Hepatocyte (in vitro differentiated cells): Measurements from ENCODE around the gene RHOF. TPM values are rescaled to one million over a fixed set of nuclear protein-coding genes. Genes with fewer than 3 reads are reported as not detected.

Source experiments
- DNase-seq: peaks from one replicate; pipeline ENCODE4 v3.0.0-alpha.2; 2016; ENCODE audit warnings: low spot score
- H2AFZ ChIP-seq: fragments of 200-600 bp; sonication (generic); 2 replicates; pipeline ENCODE4 v1.6.0; 2016; ENCODE audit warnings: antibody characterized with exemption, mild to moderate bottlenecking
- H3K27ac ChIP-seq: fragments of 200-600 bp; sonication (generic); 2 replicates; pipeline ENCODE4 v1.5.1; 2016; ENCODE audit warnings: mild to moderate bottlenecking
- H3K27me3 ChIP-seq: fragments of 200-600 bp; sonication (generic); 2 replicates; pipeline ENCODE4 v1.6.1; 2016
- H3K36me3 ChIP-seq: fragments of 200-600 bp; sonication (generic); replicated peaks from 2 replicates; pipeline ENCODE4 v1.5.1; 2016; ENCODE audit warnings: low read depth; ENCODE audit not compliant: insufficient read depth
- H3K4me1 ChIP-seq: fragments of 200-600 bp; sonication (generic); 2 replicates; pipeline ENCODE4 v1.5.1; 2016; ENCODE audit warnings: mild to moderate bottlenecking, moderate library complexity; ENCODE audit not compliant: insufficient read depth
- H3K4me2 ChIP-seq: fragments of 200-600 bp; sonication (generic); 2 replicates; pipeline ENCODE4 v1.6.0; 2016
- H3K4me3 ChIP-seq: fragments of 200-600 bp; sonication (generic); 2 replicates; pipeline ENCODE4 v1.5.1; 2016; ENCODE audit warnings: mild to moderate bottlenecking
- H3K79me2 ChIP-seq: fragments of 200-600 bp; sonication (generic); 2 replicates; pipeline ENCODE4 v1.6.0; 2017; ENCODE audit warnings: mild to moderate bottlenecking
- H3K9me2 ChIP-seq: fragments of 200-600 bp; sonication (generic); replicated peaks from 2 replicates; pipeline ENCODE4 v1.6.0; 2017; ENCODE audit warnings: mild to moderate bottlenecking; ENCODE audit not compliant: insufficient read depth
- H3K9me3 ChIP-seq: fragments of 200-600 bp; sonication (generic); 2 replicates; pipeline ENCODE4 v1.5.1; 2016; ENCODE audit warnings: low read depth, mild to moderate bottlenecking
- H4K20me1 ChIP-seq: fragments of 200-600 bp; sonication (generic); 2 replicates; pipeline ENCODE4 v1.6.0; 2016; ENCODE audit warnings: mild to moderate bottlenecking; ENCODE audit not compliant: insufficient read depth, poor library complexity, severe bottlenecking
- EZH2 ChIP-seq: fragments of 200-600 bp; sonication (generic); IDR thresholded peaks from 2 replicates; pipeline ENCODE4 v1.6.1; 2016; ENCODE audit warnings: antibody characterized with exemption, mild to moderate bottlenecking, borderline replicate concordance
- EZH2phosphoT487 ChIP-seq: fragments of 200-600 bp; sonication (generic); IDR thresholded peaks from one replicate; pipeline ENCODE4 v1.6.1; 2018; ENCODE audit warnings: antibody characterized with exemption, mild to moderate bottlenecking, low read depth, moderate library complexity; ENCODE audit not compliant: unreplicated experiment, severe bottlenecking
- WGBS: methylation state at CpG from one replicate; pipeline ENCODE4 v1.1.6; 2016; ENCODE audit warnings: low lambda C conversion rate; ENCODE audit errors: missing lambda C conversion rate; 5-methylcytosine and 5-hydroxymethylcytosine counted together
- polyA plus RNA-seq: library from polyadenylated mRNA; unstranded; fragments of >200 nt; fragmentation: Nextera tagmentation; extraction: Ambion mirVana; gene quantifications from 2 replicates; pipeline ENCODE4 v1.2.1, GENCODE V29; 2016
- total RNA-seq: library from RNA; depleted of rRNA; stranded (reverse); fragments of >200 nt; gene quantifications from 2 replicates; pipeline ENCODE4 v1.2.3, GENCODE V29; 2014
- TF ChIP-seq, protein P1 (sequence below): fragments of 200-600 bp; sonication (generic); IDR thresholded peaks from 2 replicates; pipeline ENCODE4 v1.5.1; 2016; ENCODE audit warnings: antibody characterized with exemption, mild to moderate bottlenecking; ENCODE audit not compliant: poor library complexity

Gene RHOF
- total and polyA plus RNA-seq, 2 experiments from 2014 or later, result 40.4 to 45.3 TPM

GRCh38 chr12:121783766-121784165, 9.7 kb downstream of the RHOF start:
- H3K27me3 ChIP-seq, result no peaks in the 10 kb centered on the region
- peaks cover 35% of the 10 kb centered on the region for H3K79me2 ChIP-seq
- no peak overlapping the region for H3K4me3 ChIP-seq
- H3K4me2 ChIP-seq, result no peak overlapping the region
- H3K9me3 ChIP-seq, result no peaks in the 10 kb centered on the region
- DNase-seq, result no peak
- no peaks in the 10 kb centered on the region for H3K36me3 ChIP-seq
- no peak overlapping the region for H2AFZ ChIP-seq
- peaks cover 11% of the 10 kb centered on the region for H3K4me1 ChIP-seq
- H3K27ac ChIP-seq, result peak overlapping the region; percentile 31
- H3K9me2 ChIP-seq, result no peaks in the 10 kb centered on the region
- peaks cover 3% of the 10 kb centered on the region for H4K20me1 ChIP-seq
- WGBS, result 89% methylated on average over 6 of the region's 6 CpGs
- TF ChIP-seq EZH2phosphoT487 (no peak), EZH2 (no peak)
- TF ChIP-seq, protein P1, sequence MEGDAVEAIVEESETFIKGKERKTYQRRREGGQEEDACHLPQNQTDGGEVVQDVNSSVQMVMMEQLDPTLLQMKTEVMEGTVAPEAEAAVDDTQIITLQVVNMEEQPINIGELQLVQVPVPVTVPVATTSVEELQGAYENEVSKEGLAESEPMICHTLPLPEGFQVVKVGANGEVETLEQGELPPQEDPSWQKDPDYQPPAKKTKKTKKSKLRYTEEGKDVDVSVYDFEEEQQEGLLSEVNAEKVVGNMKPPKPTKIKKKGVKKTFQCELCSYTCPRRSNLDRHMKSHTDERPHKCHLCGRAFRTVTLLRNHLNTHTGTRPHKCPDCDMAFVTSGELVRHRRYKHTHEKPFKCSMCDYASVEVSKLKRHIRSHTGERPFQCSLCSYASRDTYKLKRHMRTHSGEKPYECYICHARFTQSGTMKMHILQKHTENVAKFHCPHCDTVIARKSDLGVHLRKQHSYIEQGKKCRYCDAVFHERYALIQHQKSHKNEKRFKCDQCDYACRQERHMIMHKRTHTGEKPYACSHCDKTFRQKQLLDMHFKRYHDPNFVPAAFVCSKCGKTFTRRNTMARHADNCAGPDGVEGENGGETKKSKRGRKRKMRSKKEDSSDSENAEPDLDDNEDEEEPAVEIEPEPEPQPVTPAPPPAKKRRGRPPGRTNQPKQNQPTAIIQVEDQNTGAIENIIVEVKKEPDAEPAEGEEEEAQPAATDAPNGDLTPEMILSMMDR, result no peak

DNA sequence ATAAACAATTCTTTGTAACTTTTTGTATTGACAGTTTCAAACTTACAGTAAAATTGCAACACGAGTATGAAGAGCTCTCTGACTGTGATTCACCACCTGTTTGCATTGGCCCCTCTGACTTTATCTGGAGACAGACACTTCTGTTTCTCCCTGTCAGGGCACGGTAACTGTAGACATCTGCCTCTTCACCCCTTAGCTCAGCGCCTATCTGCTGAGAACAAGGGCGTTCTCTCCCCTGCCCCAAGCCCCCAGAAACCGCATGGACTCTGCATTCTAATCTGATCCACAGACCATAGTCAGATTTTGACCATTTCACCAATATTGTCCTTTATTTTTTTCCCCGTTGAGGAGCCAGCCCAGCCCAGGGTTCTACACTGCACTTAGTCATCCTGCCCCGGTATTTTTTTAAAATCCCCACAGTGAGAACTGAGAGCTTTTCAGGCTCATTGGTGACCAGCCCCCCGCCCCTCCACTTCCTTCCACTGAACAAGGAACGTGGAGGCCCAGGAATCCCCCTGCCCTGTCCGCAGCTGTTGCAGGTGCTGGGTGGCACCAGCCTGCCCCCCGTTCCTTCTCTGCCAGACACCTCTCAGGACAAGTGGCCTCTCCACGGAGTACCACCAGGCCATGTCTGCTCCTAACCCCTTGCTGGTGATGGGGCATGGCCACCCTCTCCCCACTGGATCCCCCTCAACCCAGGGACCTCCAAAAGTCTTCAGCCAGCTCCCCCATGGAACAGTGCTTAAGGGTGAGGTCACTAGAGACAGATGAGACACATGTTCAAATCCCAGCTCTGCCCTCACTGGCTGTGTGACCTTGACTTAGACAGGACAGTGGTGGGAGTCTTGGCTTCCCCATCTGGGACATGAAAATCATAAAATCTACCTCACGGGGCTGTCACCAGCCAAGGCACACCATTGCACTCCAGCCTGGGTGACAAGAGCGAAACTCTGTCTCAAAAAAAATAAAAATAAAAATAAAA, 11.2 kb downstream of the RHOF start:
- Histone ChIP-seq H3K27me3 (no peaks in the 10 kb centered on the region), H4K20me1 (peaks cover 3% of the 10 kb centered on the region), H3K9me3 (no peaks in the 10 kb centered on the region), H3K36me3 (no peaks in the 10 kb centered on the region), H3K4me3 (no peak overlapping the region), H3K9me2 (no peaks in the 10 kb centered on the region), H3K4me2 (peak overlapping the region; percentile 60), H2AFZ (no peak overlapping the region), H3K4me1 (peaks cover 11% of the 10 kb centered on the region), H3K27ac (peak overlapping the region; percentile 52), H3K79me2 (peaks cover 27% of the 10 kb centered on the region)
- 62% methylated on average over 14 of the region's 14 CpGs for WGBS
- no peak for DNase-seq
- TF ChIP-seq, protein P1, result no peak
- TF ChIP-seq EZH2 (no peak), EZH2phosphoT487 (no peak)

DNA sequence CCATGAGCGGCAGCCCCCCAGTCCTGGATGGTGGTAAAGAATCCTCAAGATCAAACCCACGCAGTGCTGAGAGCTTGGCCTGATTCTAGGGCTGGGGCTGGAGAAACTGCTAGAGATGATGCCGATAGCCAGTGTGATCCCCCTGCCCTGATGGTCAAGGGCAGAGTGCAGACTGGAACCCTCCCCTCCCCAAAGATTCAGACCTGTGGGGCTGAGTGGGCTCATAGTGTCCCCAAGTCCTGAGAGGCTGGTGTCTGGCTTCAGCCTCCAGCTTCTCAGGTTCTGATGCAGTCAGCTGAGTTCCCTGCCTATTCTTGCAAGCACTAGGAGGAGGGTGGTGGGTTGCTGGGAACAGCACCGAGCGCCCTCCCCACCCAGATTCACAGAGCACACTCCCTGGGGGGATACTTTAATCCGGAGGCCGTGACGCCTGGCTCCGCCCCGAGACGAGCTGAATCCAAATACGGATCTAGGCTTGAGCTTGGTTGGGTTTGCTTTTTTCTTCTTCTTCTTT, 11.9 kb downstream of the RHOF start:
- Histone ChIP-seq H3K9me3 (no peaks in the 10 kb centered on the region), H2AFZ (no peak overlapping the region), H3K79me2 (peaks cover 25% of the 10 kb centered on the region), H3K4me1 (peaks cover 11% of the 10 kb centered on the region), H3K4me3 (no peak overlapping the region), H3K36me3 (no peaks in the 10 kb centered on the region), H4K20me1 (peaks cover 3% of the 10 kb centered on the region), H3K27ac (peak overlapping the region; percentile 52), H3K27me3 (no peaks in the 10 kb centered on the region), H3K4me2 (peak overlapping the region; percentile 60), H3K9me2 (no peaks in the 10 kb centered on the region)
- TF ChIP-seq EZH2, result no peak
- WGBS, result 57% methylated on average over 12 of the region's 12 CpGs
- no peak for DNase-seq

DNA sequence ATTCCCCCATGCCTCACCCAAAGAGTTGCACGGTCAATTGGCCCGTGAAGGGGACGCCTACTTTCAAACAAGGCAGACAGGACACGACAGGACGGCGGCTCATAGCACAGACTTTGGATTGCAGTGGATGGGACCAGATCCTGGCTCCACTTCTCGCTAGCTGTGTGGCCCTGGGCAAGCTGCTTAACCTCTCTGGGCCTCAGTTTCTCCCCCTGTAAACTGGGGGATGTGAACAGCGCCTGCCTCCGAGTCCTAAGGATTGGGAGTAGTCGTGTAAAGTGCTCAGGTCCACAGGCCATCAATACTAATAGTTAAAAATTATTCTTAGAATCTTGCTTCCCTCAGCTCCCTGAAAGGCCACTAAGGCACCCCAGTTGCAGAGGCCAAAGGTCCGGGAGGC, 13.1 kb downstream of the RHOF start:
- no peaks in the 10 kb centered on the region for H3K36me3 ChIP-seq
- H3K4me2 ChIP-seq, result no peak overlapping the region
- no peak overlapping the region for H2AFZ ChIP-seq
- H3K9me3 ChIP-seq, result no peaks in the 10 kb centered on the region
- H3K79me2 ChIP-seq, result peaks cover 25% of the 10 kb centered on the region
- no peaks in the 10 kb centered on the region for H3K27me3 ChIP-seq
- no peaks in the 10 kb centered on the region for H3K9me2 ChIP-seq
- no peak overlapping the region for H3K27ac ChIP-seq
- 94% methylated on average over 11 of the region's 11 CpGs for WGBS
- peaks cover 3% of the 10 kb centered on the region for H4K20me1 ChIP-seq
- H3K4me1 ChIP-seq, result peaks cover 11% of the 10 kb centered on the region
- TF ChIP-seq, protein P1, result no peak
- no peak overlapping the region for H3K4me3 ChIP-seq
- no peak for DNase-seq
